ENCODE data around the gene WBP11.
A peak's percentile ranks its signal among the peaks of the same experiment; 100 is the strongest.

The WBP11 gene

GRCh38 chr12:14803011-14803829, at the start of gene WBP11, which contains the start of gene C12orf60:
TSS of gene WBP11 (minus strand) at chr12:14803478. CDS start at chr12:14801383, 2,095 bp downstream.
TSS of gene C12orf60 (plus strand) at chr12:14803670. CDS start at chr12:14822936, 19,266 bp downstream.
- no peaks in the 10 kb centered on the region for H3K9me3 ChIP-seq (ENCODE audit: low read length)
- peak within 1 kb of the TSS; percentile 78 for H3K9ac ChIP-seq (ENCODE audit: low read length)
- H3K27ac ChIP-seq (ENCODE audit: low read depth, low read length, poor library complexity, severe bottlenecking) = peak within 1 kb of the TSS; percentile 54
- H3K27me3 ChIP-seq (ENCODE audit: insufficient read depth, low read length) = no peaks in the 10 kb centered on the region
- TF ChIP-seq CTCF (IDR thresholded peaks at IDR 0.05; ENCODE audit: low read length) (no peak), EZH2 (IDR thresholded peaks at IDR 0.05; ENCODE audit: borderline replicate concordance, low read length) (no peak)
- no peaks in the 10 kb centered on the region for H3K9me2 ChIP-seq (ENCODE audit: low read depth, low read length)
- no peaks in the 10 kb centered on the region for H4K20me1 ChIP-seq (ENCODE audit: insufficient read depth, low read length)
- peak within 1 kb of the TSS; percentile 36 for H2AFZ ChIP-seq (ENCODE audit: low read length)
- H3K4me1 ChIP-seq (ENCODE audit: insufficient read depth, low read length, severe bottlenecking) = peaks cover 32% of the 10 kb centered on the region
- H3K4me3 ChIP-seq (ENCODE audit: low read depth, low read length, poor library complexity, severe bottlenecking) = peak within 1 kb of the TSS; percentile 76
- H3K4me2 ChIP-seq (ENCODE audit: low read length) = peak within 1 kb of the TSS; percentile 91
- peaks cover 46% of the 10 kb centered on the region for H3K79me2 ChIP-seq (ENCODE audit: insufficient read depth, low read length)
- H3F3A ChIP-seq (ENCODE audit: insufficient read depth, low read length) = no peaks in the 10 kb centered on the region
- peaks cover 24% of the 10 kb centered on the region for H3K36me3 ChIP-seq (ENCODE audit: insufficient read depth, low read length)

GRCh38 chr12:14852880-14853279, 49.6 kb upstream of the WBP11 start:
- H3K27ac ChIP-seq (ENCODE audit: low read depth, low read length, poor library complexity, severe bottlenecking) = peak overlapping the region; percentile 33
- no peak overlapping the region for H3K9ac ChIP-seq (ENCODE audit: low read length)
- H4K20me1 ChIP-seq (ENCODE audit: insufficient read depth, low read length) = no peaks in the 10 kb centered on the region
- H3K9me2 ChIP-seq (ENCODE audit: low read depth, low read length) = no peaks in the 10 kb centered on the region
- no peaks in the 10 kb centered on the region for H3K9me3 ChIP-seq (ENCODE audit: low read length)
- no peaks in the 10 kb centered on the region for H3K27me3 ChIP-seq (ENCODE audit: insufficient read depth, low read length)
- TF ChIP-seq EZH2 (IDR thresholded peaks at IDR 0.05; ENCODE audit: borderline replicate concordance, low read length) (no peak), CTCF (IDR thresholded peaks at IDR 0.05; ENCODE audit: low read length) (no peak)
- no peak overlapping the region for H2AFZ ChIP-seq (ENCODE audit: low read length)
- no peaks in the 10 kb centered on the region; the same call in 1 of the 2 replicates for H3K36me3 ChIP-seq (ENCODE audit: insufficient read depth, low read length)
- no peak overlapping the region for H3K4me3 ChIP-seq (ENCODE audit: low read depth, low read length, poor library complexity, severe bottlenecking)
- H3F3A ChIP-seq (ENCODE audit: insufficient read depth, low read length) = no peaks in the 10 kb centered on the region
- no peaks in the 10 kb centered on the region for H3K79me2 ChIP-seq (ENCODE audit: insufficient read depth, low read length)
- peaks cover 34% of the 10 kb centered on the region for H3K4me1 ChIP-seq (ENCODE audit: insufficient read depth, low read length, severe bottlenecking)
- H3K4me2 ChIP-seq (ENCODE audit: low read length) = no peak overlapping the region

- TF ChIP-seq CTCF (IDR thresholded peaks at IDR 0.05; ENCODE audit: low read length) (no peak), EZH2 (IDR thresholded peaks at IDR 0.05; ENCODE audit: borderline replicate concordance, low read length) (no peak)
- no peaks in the 10 kb centered on the region for H3K36me3 ChIP-seq (ENCODE audit: insufficient read depth, low read length)
- H3K79me2 ChIP-seq (ENCODE audit: insufficient read depth, low read length) = no peaks in the 10 kb centered on the region
- H3K27ac ChIP-seq (ENCODE audit: low read depth, low read length, poor library complexity, severe bottlenecking) = peak overlapping the region; percentile 57
- H3K4me1 ChIP-seq (ENCODE audit: insufficient read depth, low read length, severe bottlenecking) = peaks cover 34% of the 10 kb centered on the region
- no peak overlapping the region for H3K9ac ChIP-seq (ENCODE audit: low read length)
- no peak overlapping the region for H3K4me3 ChIP-seq (ENCODE audit: low read depth, low read length, poor library complexity, severe bottlenecking)
- no peak overlapping the region for H3K4me2 ChIP-seq (ENCODE audit: low read length)
- no peaks in the 10 kb centered on the region for H3K9me3 ChIP-seq (ENCODE audit: low read length)
- H4K20me1 ChIP-seq (ENCODE audit: insufficient read depth, low read length) = no peaks in the 10 kb centered on the region
- no peak overlapping the region for H2AFZ ChIP-seq (ENCODE audit: low read length)
- H3K9me2 ChIP-seq (ENCODE audit: low read depth, low read length) = no peaks in the 10 kb centered on the region
- H3K27me3 ChIP-seq (ENCODE audit: insufficient read depth, low read length) = no peaks in the 10 kb centered on the region
- no peaks in the 10 kb centered on the region for H3F3A ChIP-seq (ENCODE audit: insufficient read depth, low read length)
Measured at GRCh38 chr12:14850929-14851663, 47.8 kb upstream of the WBP11 start.

Data from OCI-LY1 (cell line).